Astrocyte of the hippocampus (primary cell): ENCODE data around the gene CDK5RAP2.
A peak's percentile ranks its signal among the peaks of the same experiment; 100 is the strongest.
"Not testable (repeated sequence)": the region's sequence is repeated elsewhere in the genome, so short reads cannot be mapped to it uniquely, and the experiment has no call there.

Experiments
- DNase-seq: peaks from one replicate; pipeline ENCODE4 v3.0.0; 2011; ENCODE audit warnings: low read depth, low spot score

CDK5RAP2 gene

GRCh38 chr9:120515996-120516395, 64.0 kb downstream of the CDK5RAP2 start:
- not testable (repeated sequence) for DNase-seq

GRCh38 chr9:120515481-120515880, 64.5 kb downstream of the CDK5RAP2 start:
- DNase-seq, result not testable (repeated sequence)

GRCh38 chr9:120514405-120514804, 65.6 kb downstream of the CDK5RAP2 start:
- DNase-seq, result no peak

- no peak for DNase-seq
Observed at GRCh38 chr9:120513825-120514396, 66.1 kb downstream of the CDK5RAP2 start.

- DNase-seq, result no peak
Observed at GRCh38 chr9:120510816-120511215, 69.2 kb downstream of the CDK5RAP2 start.

- DNase-seq, result no peak
Observed at GRCh38 chr9:120507936-120508510, 71.9 kb downstream of the CDK5RAP2 start.

GRCh38 chr9:120505186-120505585, 74.8 kb downstream of the CDK5RAP2 start:
- no peak for DNase-seq

GRCh38 chr9:120500733-120501132, 79.2 kb downstream of the CDK5RAP2 start:
- no peak for DNase-seq

- DNase-seq, result not testable (repeated sequence)
Observed at GRCh38 chr9:120497865-120498264, 82.1 kb downstream of the CDK5RAP2 start.

- DNase-seq, result not testable (repeated sequence)
Observed at GRCh38 chr9:120496438-120496837, 83.5 kb downstream of the CDK5RAP2 start.

GRCh38 chr9:120490888-120491595, 88.9 kb downstream of the CDK5RAP2 start:
- no peak for DNase-seq

- no peak for DNase-seq
Observed at GRCh38 chr9:120486835-120487234, 93.1 kb downstream of the CDK5RAP2 start.

GRCh38 chr9:120486347-120486746, 93.6 kb downstream of the CDK5RAP2 start:
- DNase-seq, result no peak

GRCh38 chr9:120485788-120486187, 94.2 kb downstream of the CDK5RAP2 start:
- DNase-seq, result no peak

GRCh38 chr9:120484162-120484561, 95.8 kb downstream of the CDK5RAP2 start:
- DNase-seq, result no peak

GRCh38 chr9:120482424-120483186, 97.4 kb downstream of the CDK5RAP2 start:
- DNase-seq, result peak; percentile 35

GRCh38 chr9:120481846-120482245, 98.1 kb downstream of the CDK5RAP2 start:
- no peak for DNase-seq

- DNase-seq, result no peak
Observed at GRCh38 chr9:120481248-120481647, 98.7 kb downstream of the CDK5RAP2 start.

GRCh38 chr9:120480707-120481106, 99.3 kb downstream of the CDK5RAP2 start:
- DNase-seq, result peak; percentile 49

- DNase-seq, result no peak
Observed at GRCh38 chr9:120478208-120478607, 101.8 kb downstream of the CDK5RAP2 start.

GRCh38 chr9:120477534-120478001, 102.4 kb downstream of the CDK5RAP2 start:
- peak; percentile 87 for DNase-seq

- no peak for DNase-seq
Observed at GRCh38 chr9:120475341-120475740, 104.6 kb downstream of the CDK5RAP2 start.
